Fibroblast of villous mesenchyme (primary cell): ENCODE data around the gene S100P. TPM values are rescaled to one million over a fixed set of nuclear protein-coding genes. Genes with fewer than 3 reads are reported as not detected.

Experiments
- DNase-seq: peaks from one replicate; pipeline ENCODE4 v3.0.0-alpha.2; 2010; ENCODE audit warnings: low read depth
- H3K4me3 ChIP-seq: 2 replicates; pipeline ENCODE4 v1.5.1; 2011; ENCODE audit warnings: low read depth, mild to moderate bottlenecking, low read length
- total RNA-seq: library from RNA; depleted of rRNA; stranded (reverse); fragments of >200 nt; gene quantifications from 2 replicates; pipeline ENCODE4 v1.2.3, GENCODE V29; 2012
- TF ChIP-seq, protein P1 (sequence below): IDR thresholded peaks from 2 replicates; pipeline ENCODE4 v1.5.1; 2012; ENCODE audit warnings: low read depth, mild to moderate bottlenecking, low read length; ENCODE audit not compliant: insufficient read depth

Gene S100P
- total RNA-seq, 1 donor = not detected

DNA sequence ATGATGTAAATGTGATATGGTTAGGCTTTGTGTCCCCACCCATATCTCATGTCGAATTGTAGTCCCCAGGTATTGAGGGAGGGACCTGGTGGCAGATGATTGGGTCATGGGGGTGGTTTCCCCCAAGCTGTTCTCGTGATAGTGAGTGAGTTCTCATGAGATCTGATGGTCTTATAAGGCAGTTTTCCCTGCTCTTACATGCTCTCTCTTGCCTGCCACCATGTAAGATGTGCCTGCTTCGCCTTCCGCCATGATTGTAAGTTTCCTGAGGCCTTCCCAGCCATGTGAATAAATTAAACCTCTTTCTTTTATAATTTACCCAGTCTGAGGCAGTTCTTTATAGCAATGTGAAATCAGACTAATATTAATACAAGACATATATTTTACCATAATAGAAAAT is 46.2 kb downstream of the S100P start:
- H3K4me3 ChIP-seq = no peak overlapping the region
- no peak for DNase-seq
- TF ChIP-seq, protein P1, sequence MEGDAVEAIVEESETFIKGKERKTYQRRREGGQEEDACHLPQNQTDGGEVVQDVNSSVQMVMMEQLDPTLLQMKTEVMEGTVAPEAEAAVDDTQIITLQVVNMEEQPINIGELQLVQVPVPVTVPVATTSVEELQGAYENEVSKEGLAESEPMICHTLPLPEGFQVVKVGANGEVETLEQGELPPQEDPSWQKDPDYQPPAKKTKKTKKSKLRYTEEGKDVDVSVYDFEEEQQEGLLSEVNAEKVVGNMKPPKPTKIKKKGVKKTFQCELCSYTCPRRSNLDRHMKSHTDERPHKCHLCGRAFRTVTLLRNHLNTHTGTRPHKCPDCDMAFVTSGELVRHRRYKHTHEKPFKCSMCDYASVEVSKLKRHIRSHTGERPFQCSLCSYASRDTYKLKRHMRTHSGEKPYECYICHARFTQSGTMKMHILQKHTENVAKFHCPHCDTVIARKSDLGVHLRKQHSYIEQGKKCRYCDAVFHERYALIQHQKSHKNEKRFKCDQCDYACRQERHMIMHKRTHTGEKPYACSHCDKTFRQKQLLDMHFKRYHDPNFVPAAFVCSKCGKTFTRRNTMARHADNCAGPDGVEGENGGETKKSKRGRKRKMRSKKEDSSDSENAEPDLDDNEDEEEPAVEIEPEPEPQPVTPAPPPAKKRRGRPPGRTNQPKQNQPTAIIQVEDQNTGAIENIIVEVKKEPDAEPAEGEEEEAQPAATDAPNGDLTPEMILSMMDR = no peak

DNA sequence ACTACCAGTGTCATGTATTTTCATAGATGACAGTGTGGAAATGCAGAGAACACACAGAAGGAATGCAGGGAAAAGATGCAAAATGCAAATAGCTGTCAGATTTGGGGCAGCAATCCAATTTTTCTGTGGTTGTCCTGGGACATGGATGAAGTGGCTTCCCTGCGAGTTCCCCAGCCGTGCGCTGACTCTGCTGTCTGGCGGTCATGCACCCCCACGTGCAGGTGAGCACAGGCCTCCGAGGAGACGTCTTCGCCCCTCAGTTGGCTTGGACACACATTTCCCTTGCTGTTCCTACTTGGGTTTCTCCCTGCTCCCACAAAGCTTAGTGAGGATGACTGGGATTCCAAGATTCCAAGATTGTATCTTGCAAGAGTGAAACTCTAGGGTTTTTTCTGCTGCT is 46.7 kb downstream of the S100P start:
- DNase-seq = no peak
- no peak overlapping the region for H3K4me3 ChIP-seq
- TF ChIP-seq, protein P1 = no peak

- no peak overlapping the region for H3K4me3 ChIP-seq
- no peak for DNase-seq
- TF ChIP-seq, protein P1 = no peak
Measured at GRCh38 chr4:6742507-6742906, 48.8 kb downstream of the S100P start.

DNA sequence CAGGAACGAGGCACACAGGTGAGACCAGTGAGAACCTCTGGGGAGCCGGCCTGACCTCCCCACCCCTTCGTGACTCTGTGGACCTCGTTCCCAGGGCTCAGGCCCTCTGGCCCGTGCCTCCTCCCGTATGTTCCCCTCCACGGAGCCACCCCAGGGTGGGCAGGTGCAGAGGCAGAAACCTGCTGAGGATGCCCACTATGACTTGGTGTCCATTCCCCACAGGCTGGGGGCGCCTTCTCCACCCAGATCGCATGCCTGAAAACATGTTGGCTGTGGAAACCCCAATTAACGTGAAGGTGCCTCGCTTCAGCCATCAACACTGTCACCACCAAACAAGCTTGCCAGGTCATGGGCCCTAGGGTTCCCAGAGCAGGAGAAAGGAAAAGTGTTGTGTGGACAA is 49.3 kb downstream of the S100P start:
- no peak for DNase-seq
- H3K4me3 ChIP-seq = no peak overlapping the region
- TF ChIP-seq, protein P1 = no peak

Other genes starting within 250 kb of the S100P start
- gene PPP2R2C, start 221.3 kb upstream of the S100P start, total RNA-seq = not detected in 2 replicates
- 13.9 and 14.2 TPM in 2 replicates for gene MAN2B2, start 118.7 kb upstream of the S100P start, total RNA-seq
- gene MRFAP1, start 53.2 kb upstream of the S100P start, total RNA-seq = 105 and 127 TPM in 2 replicates
- gene MRFAP1L1, start 16.0 kb downstream of the S100P start, total RNA-seq = 34.1 and 42.7 TPM in 2 replicates
- gene BLOC1S4, start 22.3 kb downstream of the S100P start, total RNA-seq = 10.4 and 12.6 TPM in 2 replicates
- gene KIAA0232, start 88.8 kb downstream of the S100P start, total RNA-seq = 23.2 and 29.8 TPM in 2 replicates
- gene TBC1D14, start 215.9 kb downstream of the S100P start, total RNA-seq = 39.0 and 42.3 TPM in 2 replicates